ENCODE results near the gene CRIM1. TPM values are rescaled to one million over a fixed set of nuclear protein-coding genes. Genes with fewer than 3 reads are reported as not detected.
"Not testable (repeated sequence)": the region's sequence is repeated elsewhere in the genome, so short reads cannot be mapped to it uniquely, and the experiment has no call there.

CRIM1 gene
- total RNA-seq, 2 donors from 2014 or later: 55.7 to 90.7 TPM

GRCh38 chr2:36362291-36362690 is 6.7 kb downstream of the CRIM1 start:
- Histone ChIP-seq H3K4me3 (no peak overlapping the region), H3K9ac (ENCODE audit: low read depth in 2 of 2, low read length in 2 of 2) (no peak overlapping the region), H3K27ac (no peak overlapping the region), H3K27me3 (no peaks in the 10 kb centered on the region), H3K4me1 (peaks cover 8% of the 10 kb centered on the region), H3K9me3 (no peaks in the 10 kb centered on the region), H3K36me3 (no peaks in the 10 kb centered on the region)
- intact Hi-C loops (cut with DNase I): no loop called here
- no peak for DNase-seq
- TF ChIP-seq, protein P1, sequence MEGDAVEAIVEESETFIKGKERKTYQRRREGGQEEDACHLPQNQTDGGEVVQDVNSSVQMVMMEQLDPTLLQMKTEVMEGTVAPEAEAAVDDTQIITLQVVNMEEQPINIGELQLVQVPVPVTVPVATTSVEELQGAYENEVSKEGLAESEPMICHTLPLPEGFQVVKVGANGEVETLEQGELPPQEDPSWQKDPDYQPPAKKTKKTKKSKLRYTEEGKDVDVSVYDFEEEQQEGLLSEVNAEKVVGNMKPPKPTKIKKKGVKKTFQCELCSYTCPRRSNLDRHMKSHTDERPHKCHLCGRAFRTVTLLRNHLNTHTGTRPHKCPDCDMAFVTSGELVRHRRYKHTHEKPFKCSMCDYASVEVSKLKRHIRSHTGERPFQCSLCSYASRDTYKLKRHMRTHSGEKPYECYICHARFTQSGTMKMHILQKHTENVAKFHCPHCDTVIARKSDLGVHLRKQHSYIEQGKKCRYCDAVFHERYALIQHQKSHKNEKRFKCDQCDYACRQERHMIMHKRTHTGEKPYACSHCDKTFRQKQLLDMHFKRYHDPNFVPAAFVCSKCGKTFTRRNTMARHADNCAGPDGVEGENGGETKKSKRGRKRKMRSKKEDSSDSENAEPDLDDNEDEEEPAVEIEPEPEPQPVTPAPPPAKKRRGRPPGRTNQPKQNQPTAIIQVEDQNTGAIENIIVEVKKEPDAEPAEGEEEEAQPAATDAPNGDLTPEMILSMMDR (IDR thresholded peaks at IDR 0.05): no peak

- H3K27me3 ChIP-seq; H3K36me3 ChIP-seq; DNase-seq; H3K4me3 ChIP-seq; H3K27ac ChIP-seq; H3K9ac ChIP-seq (ENCODE audit: low read depth in 2 of 2, low read length in 2 of 2); H3K9me3 ChIP-seq; intact Hi-C loops (cut with DNase I): not testable (repeated sequence)
- peaks cover 12% of the 10 kb centered on the region for H3K4me1 ChIP-seq
Observed at GRCh38 chr2:36363085-36363484, 7.5 kb downstream of the CRIM1 start.

DNA sequence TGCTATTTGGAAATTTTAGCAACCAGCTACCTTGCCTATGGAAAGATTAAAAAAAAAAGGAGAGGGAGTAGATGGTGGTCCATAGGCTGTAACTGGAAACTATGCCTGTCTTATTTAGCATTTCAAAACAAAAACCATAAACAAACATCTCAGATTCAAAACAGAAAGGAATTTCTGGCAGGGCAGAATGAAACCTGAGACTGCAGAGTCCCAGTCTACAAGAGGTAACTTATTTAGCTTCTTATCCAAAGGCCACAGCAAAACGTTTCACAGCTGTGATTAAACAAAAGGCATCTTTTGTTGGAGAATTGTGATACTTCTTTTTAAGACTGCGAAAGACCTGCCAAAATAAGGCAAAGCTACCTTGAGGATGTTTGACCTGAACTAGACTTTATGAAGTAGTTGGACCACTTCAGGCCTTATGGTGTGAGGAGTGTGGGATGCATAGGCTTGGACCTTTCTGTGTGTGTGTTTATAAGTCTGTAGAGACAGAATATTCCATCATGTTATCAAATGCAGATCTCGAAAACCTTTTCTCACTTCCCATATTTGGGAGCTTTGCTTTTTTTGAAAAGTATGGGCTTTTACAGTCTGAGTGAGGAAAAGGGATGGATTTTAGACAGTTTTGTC is 11.0 kb downstream of the CRIM1 start:
- H3K36me3 ChIP-seq: no peaks in the 10 kb centered on the region
- intact Hi-C loops (cut with DNase I): no loop called here
- H3K9me3 ChIP-seq: no peaks in the 10 kb centered on the region
- no peak overlapping the region for H3K4me3 ChIP-seq
- H3K9ac ChIP-seq (ENCODE audit: low read depth in 2 of 2, low read length in 2 of 2): peak overlapping the region in 1 of 2 donors; percentile 30
- peaks cover 13% of the 10 kb centered on the region for H3K4me1 ChIP-seq
- no peak for DNase-seq
- no peaks in the 10 kb centered on the region for H3K27me3 ChIP-seq
- TF ChIP-seq, protein P1 (IDR thresholded peaks at IDR 0.05): no peak
- peak overlapping the region; percentile 72 for H3K27ac ChIP-seq

- DNase-seq: no peak
- H3K27ac ChIP-seq: peak overlapping the region; percentile 72
- TF ChIP-seq, protein P1 (IDR thresholded peaks at IDR 0.05): no peak
- no peaks in the 10 kb centered on the region for H3K27me3 ChIP-seq
- peak overlapping the region in 1 of 2 donors; percentile 73 for H3K9ac ChIP-seq (ENCODE audit: low read depth in 2 of 2, low read length in 2 of 2)
- no peak overlapping the region for H3K4me3 ChIP-seq
- H3K36me3 ChIP-seq: no peaks in the 10 kb centered on the region
- intact Hi-C loops (cut with DNase I): no loop called here
- H3K4me1 ChIP-seq: peaks cover 13% of the 10 kb centered on the region
- H3K9me3 ChIP-seq: no peaks in the 10 kb centered on the region
Observed at GRCh38 chr2:36367486-36367885, 11.9 kb downstream of the CRIM1 start.

GRCh38 chr2:36367895-36368353 is 12.3 kb downstream of the CRIM1 start:
- Histone ChIP-seq H3K9ac (ENCODE audit: low read depth in 2 of 2, low read length in 2 of 2) (peak overlapping the region in 1 of 2 donors; percentile 73), H3K27ac (peak overlapping the region; percentile 72), H3K9me3 (no peaks in the 10 kb centered on the region), H3K4me1 (peaks cover 13% of the 10 kb centered on the region), H3K4me3 (no peak overlapping the region), H3K27me3 (no peaks in the 10 kb centered on the region), H3K36me3 (no peaks in the 10 kb centered on the region)
- TF ChIP-seq, protein P1 (IDR thresholded peaks at IDR 0.05): no peak
- no peak for DNase-seq
- intact Hi-C loops (cut with DNase I): no loop called here

DNA sequence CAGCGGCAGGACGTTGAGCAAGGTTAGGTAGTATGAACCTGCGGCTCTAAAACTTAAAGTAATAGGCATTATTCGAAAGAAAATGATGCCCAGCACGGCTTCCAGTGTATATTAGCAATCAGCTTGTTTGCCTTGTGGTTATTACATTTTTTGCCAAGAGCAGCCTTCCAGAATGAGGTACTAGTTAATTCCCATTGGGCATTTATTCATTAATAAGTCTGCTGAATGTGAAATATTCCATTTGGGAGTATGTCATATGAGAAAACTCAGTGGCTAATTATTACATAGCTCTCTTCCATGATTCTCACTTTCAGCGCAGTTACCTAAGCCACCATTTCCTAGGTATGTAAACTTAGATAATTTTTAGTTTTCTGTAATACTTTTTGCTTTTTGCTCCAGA is 12.9 kb downstream of the CRIM1 start:
- H3K9me3 ChIP-seq: no peaks in the 10 kb centered on the region
- TF ChIP-seq, protein P1 (IDR thresholded peaks at IDR 0.05): no peak
- H3K9ac ChIP-seq (ENCODE audit: low read depth in 2 of 2, low read length in 2 of 2): peak overlapping the region in 1 of 2 donors; percentile 73
- no peaks in the 10 kb centered on the region for H3K27me3 ChIP-seq
- no peak overlapping the region for H3K4me3 ChIP-seq
- H3K27ac ChIP-seq: no peak overlapping the region
- H3K36me3 ChIP-seq: no peaks in the 10 kb centered on the region
- H3K4me1 ChIP-seq: peaks cover 15% of the 10 kb centered on the region
- intact Hi-C loops (cut with DNase I): no loop called here
- no peak for DNase-seq
